Endothelial cell (in vitro differentiated cells): Measurements from ENCODE around the gene ZNF444. TPM values are rescaled to one million over a fixed set of nuclear protein-coding genes. Genes with fewer than 3 reads are reported as not detected.

ENCODE experiments used
- DNase-seq: peaks from one replicate; pipeline ENCODE4 v3.0.0; 2021; ENCODE audit warnings: low spot score
- H3K27ac Mint-ChIP-seq: one replicate; pipeline ENCODE4 v1.8.0; 2021; ENCODE audit warnings: mixed read lengths, inconsistent platforms; ENCODE audit not compliant: unreplicated experiment
- H3K27me3 Mint-ChIP-seq: one replicate; pipeline ENCODE4 v1.8.0; 2021; ENCODE audit warnings: mild to moderate bottlenecking, moderate library complexity, mixed read lengths, inconsistent platforms; ENCODE audit not compliant: unreplicated experiment
- H3K36me3 Mint-ChIP-seq: one replicate; pipeline ENCODE4 v1.8.0; 2021; ENCODE audit warnings: mild to moderate bottlenecking, low read depth, mixed read lengths, inconsistent platforms; ENCODE audit not compliant: unreplicated experiment
- H3K4me1 Mint-ChIP-seq: one replicate; pipeline ENCODE4 v1.8.0; 2021; ENCODE audit warnings: mild to moderate bottlenecking, mixed read lengths, inconsistent platforms; ENCODE audit not compliant: unreplicated experiment
- H3K4me3 Mint-ChIP-seq: one replicate; pipeline ENCODE4 v1.8.0; 2021; ENCODE audit warnings: mild to moderate bottlenecking, mixed read lengths, inconsistent platforms; ENCODE audit not compliant: unreplicated experiment
- H3K9me3 Mint-ChIP-seq: one replicate; pipeline ENCODE4 v1.8.0; 2021; ENCODE audit warnings: mixed read lengths, inconsistent platforms; ENCODE audit not compliant: unreplicated experiment
- CTCF ChIP-seq: fragments of 200-600 bp; sonication (generic); IDR thresholded peaks from one replicate; pipeline ENCODE4 v1.5.0; 2021; ENCODE audit warnings: antibody characterized with exemption; ENCODE audit not compliant: unreplicated experiment
- total RNA-seq: library from RNA; stranded (reverse); fragmentation: NEBNext Ultra II Directional; extraction: Animal tissue kit (Norgen Biotek cat#: 25700); gene quantifications from one replicate; pipeline ENCODE4 v1.2.1, GENCODE V29; 2021; ENCODE audit not compliant: unreplicated experiment

The ZNF444 gene
- total RNA-seq, 1 donor from 2014 or later, result 40.8 TPM

GRCh38 chr19:56149656-56150038, 8.6 kb downstream of the ZNF444 start:
- H3K4me3 Mint-ChIP-seq, result peak overlapping the region; percentile 85
- H3K4me1 Mint-ChIP-seq, result peaks cover 20% of the 10 kb centered on the region
- DNase-seq, result no peak
- H3K27me3 Mint-ChIP-seq, result peaks cover 5% of the 10 kb centered on the region
- no peak overlapping the region for H3K27ac Mint-ChIP-seq
- H3K36me3 Mint-ChIP-seq, result peaks cover 23% of the 10 kb centered on the region
- H3K9me3 Mint-ChIP-seq, result no peaks in the 10 kb centered on the region
- TF ChIP-seq CTCF, result no peak

GRCh38 chr19:56150358-56150757, 9.3 kb downstream of the ZNF444 start:
- Mint-ChIP-seq H3K27ac (no peak overlapping the region), H3K4me3 (peak overlapping the region; percentile 66), H3K27me3 (peaks cover 5% of the 10 kb centered on the region), H3K9me3 (no peaks in the 10 kb centered on the region), H3K4me1 (peaks cover 20% of the 10 kb centered on the region), H3K36me3 (peaks cover 23% of the 10 kb centered on the region)
- TF ChIP-seq CTCF, result no peak
- DNase-seq, result no peak

GRCh38 chr19:56152644-56153043, 11.6 kb downstream of the ZNF444 start:
- H3K27me3 Mint-ChIP-seq, result peaks cover 5% of the 10 kb centered on the region
- TF ChIP-seq CTCF, result no peak
- no peak for DNase-seq
- no peaks in the 10 kb centered on the region for H3K9me3 Mint-ChIP-seq
- H3K27ac Mint-ChIP-seq, result peak overlapping the region; percentile 92
- H3K4me1 Mint-ChIP-seq, result peaks cover 24% of the 10 kb centered on the region
- H3K36me3 Mint-ChIP-seq, result peaks cover 28% of the 10 kb centered on the region
- H3K4me3 Mint-ChIP-seq, result peak overlapping the region; percentile 15

DNA sequence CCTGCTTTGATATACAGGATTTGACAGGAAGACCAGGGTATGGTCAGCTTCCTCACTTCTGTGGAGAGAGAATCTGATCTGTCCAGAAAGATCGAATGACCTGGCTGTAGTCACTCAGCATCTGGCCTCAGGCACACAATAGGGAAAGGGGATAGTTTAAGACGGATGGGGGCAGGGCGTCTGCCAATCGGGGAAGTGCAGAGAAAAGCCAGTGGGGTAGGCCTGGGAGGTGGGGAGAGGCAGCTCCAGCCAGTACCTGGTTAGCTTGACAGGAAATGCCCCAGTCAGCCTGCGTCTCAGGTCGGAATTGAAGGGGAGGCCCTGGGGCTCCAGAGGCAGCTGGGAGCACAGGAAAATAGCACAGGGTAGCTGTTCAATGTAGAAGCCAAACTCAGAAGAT, 12.4 kb downstream of the ZNF444 start:
- Mint-ChIP-seq H3K27ac (peak overlapping the region; percentile 92), H3K36me3 (peaks cover 26% of the 10 kb centered on the region), H3K9me3 (no peaks in the 10 kb centered on the region), H3K27me3 (peaks cover 4% of the 10 kb centered on the region), H3K4me1 (peaks cover 24% of the 10 kb centered on the region), H3K4me3 (peak overlapping the region; percentile 24)
- peak; percentile 61 for DNase-seq
- no peak for TF ChIP-seq CTCF

- Mint-ChIP-seq H3K36me3 (peaks cover 21% of the 10 kb centered on the region), H3K27ac (no peak overlapping the region), H3K4me1 (peaks cover 24% of the 10 kb centered on the region), H3K27me3 (peaks cover 7% of the 10 kb centered on the region), H3K9me3 (no peaks in the 10 kb centered on the region), H3K4me3 (peak overlapping the region; percentile 25)
- peak; percentile 58 for TF ChIP-seq CTCF
- peak; percentile 58 for DNase-seq
These were observed 14.1 kb downstream of the ZNF444 start for GRCh38 chr19:56155124-56155687.
